HCT116 (cell line): ENCODE measurements around the gene CASP5. TPM values are rescaled to one million over a fixed set of nuclear protein-coding genes. Genes with fewer than 3 reads are reported as not detected.

Experiments used
- ATAC-seq: fragments of 200-7000 bp; cut with Tn5 transposase; 2 replicates; pipeline ENCODE4 v1.9.1; 2020; ENCODE audit warnings: mild to moderate bottlenecking, moderate library complexity
- BruUV-seq: library from RNA; stranded (reverse); fragments of 400-500 nt; replicated peaks from 2 replicates; lab custom pipeline; 2021; lab: Mats Ljungman, UMichigan
- CTCF ChIA-PET: fragments of 300-600 bp; sonication (Branson Sonifier 250); formaldehyde crosslinking; loops from one replicate; lab custom pipeline; 2021; ENCODE audit warnings: antibody characterized with exemption; lab: Charles Lee
- POLR2A ChIA-PET: fragments of 300-600, 350-600 bp; sonication (Branson Sonifier 250); formaldehyde crosslinking; loops from one replicate; lab custom pipeline; 2021; ENCODE audit warnings: antibody characterized with exemption; lab: Charles Lee
- RAD21 ChIA-PET, 2 experiments: fragments of 300-600 bp; sonication (Branson Sonifier 250); formaldehyde crosslinking; loops; one replicate each; lab custom pipeline; 2023; ENCODE audit warnings: low total read pairs in 2 of 2; ENCODE audit not compliant: uncharacterized antibody in 2 of 2, unreplicated experiment in 2 of 2, low non-redundant PET in 1 of 2; lab: Charles Lee
- DNase-seq: peaks from one replicate; pipeline ENCODE4 v3.0.0-alpha.2; 2010; ENCODE audit warnings: low read depth, low spot score
- H2AFZ ChIP-seq: fragments of 200-600 bp; shearing (Covaris generic), sonication (generic); 2 replicates; pipeline ENCODE4 v1.6.1; 2017; ENCODE audit warnings: low read depth, mixed run types, mixed read lengths, antibody characterized with exemption, low read length; ENCODE audit not compliant: poor library complexity, severe bottlenecking
- H3K27ac ChIP-seq: 2 replicates; pipeline ENCODE4 v1.5.1; 2012; ENCODE audit warnings: low read depth, low read length
- H3K27me3 ChIP-seq: fragments of 200-600 bp; sonication (generic); 2 replicates; pipeline ENCODE4 v1.6.1; 2016; ENCODE audit warnings: mixed run types, low read length, mixed read lengths; ENCODE audit not compliant: insufficient read depth
- H3K36me3 ChIP-seq, 2 experiments: fragments of 200-500 bp in 1 of 2; fragments of 200-600 bp in 1 of 2; sonication (Bioruptor generic) in 1 of 2; sonication (generic) in 1 of 2; 2 replicates each; pipeline versions ENCODE4 v1.5.1 to v1.6.1; 2014 to 2016; ENCODE audit warnings: low read length in 2 of 2, inconsistent platforms in 1 of 2, mixed read lengths in 1 of 2, mixed run types in 1 of 2; ENCODE audit not compliant: insufficient read depth in 2 of 2, control insufficient read depth in 1 of 2
- H3K4me1 ChIP-seq, 2 experiments: fragments of 200-600 bp in 1 of 2; sonication (generic) in 1 of 2; 2 replicates each; pipeline versions ENCODE4 v1.5.1 to v1.6.1; 2012 to 2017; ENCODE audit warnings: low read length in 2 of 2, inconsistent platforms in 1 of 2, mild to moderate bottlenecking in 1 of 2, mixed read lengths in 1 of 2, mixed run types in 1 of 2, moderate library complexity in 1 of 2; ENCODE audit not compliant: insufficient read depth in 2 of 2, control insufficient read depth in 1 of 2
- H3K4me2 ChIP-seq: fragments of 200-600 bp; sonication (generic); 2 replicates; pipeline ENCODE4 v1.6.1; 2017; ENCODE audit warnings: mixed run types, low read length, mixed read lengths
- H3K4me3 ChIP-seq, 2 experiments: fragments of 200-600 bp in 1 of 2; sonication (generic) in 1 of 2; replicated peaks in 1 of 2; 2 replicates each; pipeline ENCODE4 v1.5.1; 2011 to 2016; ENCODE audit warnings: low read length in 2 of 2, control low read depth in 1 of 2, low read depth in 1 of 2, mild to moderate bottlenecking in 1 of 2, mixed read lengths in 1 of 2, mixed run types in 1 of 2
- H3K79me2 ChIP-seq: fragments of 200-600 bp; sonication (generic); 2 replicates; pipeline ENCODE4 v1.6.1; 2017; ENCODE audit warnings: mild to moderate bottlenecking, mixed run types, low read length, moderate library complexity, mixed read lengths; ENCODE audit not compliant: insufficient read depth
- H3K9ac ChIP-seq: fragments of 200-600 bp; sonication (generic); 2 replicates; pipeline ENCODE4 v1.6.1; 2016; ENCODE audit warnings: low read length, mixed read lengths
- H3K9me2 ChIP-seq: fragments of 200-600 bp; sonication (generic), shearing (Covaris generic); 2 replicates; pipeline ENCODE4 v1.6.1; 2017; ENCODE audit warnings: mixed run types, mild to moderate bottlenecking, moderate library complexity; ENCODE audit not compliant: insufficient read depth
- H3K9me3 ChIP-seq, 2 experiments: fragments of 200-500 bp in 1 of 2; fragments of 200-600 bp in 1 of 2; sonication (Bioruptor generic) in 1 of 2; sonication (generic) in 1 of 2; 2 replicates each; pipeline ENCODE4 v1.6.1; 2014 to 2017; ENCODE audit warnings: low read length in 2 of 2, mixed read lengths in 2 of 2, inconsistent platforms in 1 of 2, low read depth in 1 of 2, mild to moderate bottlenecking in 1 of 2, mixed run types in 1 of 2, moderate library complexity in 1 of 2; ENCODE audit not compliant: control insufficient read depth in 1 of 2, insufficient read depth in 1 of 2
- H4K20me1 ChIP-seq: fragments of 200-600 bp; sonication (generic), shearing (Covaris generic); 2 replicates; pipeline ENCODE4 v1.6.1; 2017; ENCODE audit warnings: mixed run types, mild to moderate bottlenecking, moderate library complexity; ENCODE audit not compliant: insufficient read depth
- CEBPB ChIP-seq: IDR thresholded peaks from 2 replicates; pipeline ENCODE4 v1.6.1; 2012; ENCODE audit warnings: low read depth
- EGR1 ChIP-seq: IDR thresholded peaks from 2 replicates; pipeline ENCODE4 v1.6.1; 2012; ENCODE audit warnings: low read depth
- EZH2phosphoT487 ChIP-seq: fragments of 200-600 bp; IDR thresholded peaks from 2 replicates; pipeline ENCODE4 v1.6.1; 2018; ENCODE audit warnings: antibody characterized with exemption, borderline replicate concordance
- FOSL1 ChIP-seq: IDR thresholded peaks from 2 replicates; pipeline ENCODE4 v1.6.1; 2012; ENCODE audit warnings: low read depth
- RAD21 ChIP-seq: IDR thresholded peaks from 2 replicates; pipeline ENCODE4 v1.6.1; 2012; ENCODE audit warnings: low read depth, mild to moderate bottlenecking
- SIN3A ChIP-seq: IDR thresholded peaks from 2 replicates; pipeline ENCODE4 v1.6.1; 2012; ENCODE audit warnings: low read depth
- SP1 ChIP-seq: IDR thresholded peaks from 2 replicates; pipeline ENCODE4 v1.6.1; 2012; ENCODE audit warnings: low read depth
- ZFX ChIP-seq: fragments of 450-650 bp; IDR thresholded peaks from 2 replicates; pipeline ENCODE4 v1.6.1; 2017
- intact Hi-C: fragments of 100-400 bp; cut with micrococcal nuclease; formaldehyde crosslinking; loops from 2 replicates; pipeline ENCODE4 v1.10.0; 2022
- total RNA-seq: library from RNA; stranded (reverse); gene quantifications from one replicate; pipeline ENCODE4 v1.2.1, GENCODE V29; 2021; ENCODE audit not compliant: unreplicated experiment
- TF ChIP-seq, protein P1 (sequence below): IDR thresholded peaks from 2 replicates; pipeline ENCODE4 v1.6.1; 2011; ENCODE audit warnings: mild to moderate bottlenecking, low read length, moderate library complexity; ENCODE audit not compliant: insufficient replicate concordance; ENCODE audit errors: extremely low read depth
- TF ChIP-seq, protein P2 (sequence below): IDR thresholded peaks from 2 replicates; pipeline ENCODE4 v1.6.1; 2012
- TF ChIP-seq, protein P3 (sequence below), 3 experiments: fragments of 200-600 bp in 1 of 3; sonication (generic) in 1 of 3; IDR thresholded peaks in 2 of 3; conservative IDR thresholded peaks in 1 of 3; 2 replicates each; pipeline ENCODE4 v1.5.1; 2012 to 2017; ENCODE audit warnings: low read depth in 2 of 3, low read length in 2 of 3, antibody characterized with exemption in 1 of 3, borderline replicate concordance in 1 of 3, control low read depth in 1 of 3, mild to moderate bottlenecking in 1 of 3, mixed read lengths in 1 of 3, mixed run types in 1 of 3, moderate library complexity in 1 of 3; ENCODE audit not compliant: insufficient read depth in 1 of 3
- TF ChIP-seq, protein P4 (sequence below): IDR thresholded peaks from 2 replicates; pipeline ENCODE4 v1.6.1; 2012

CASP5 gene
- total RNA-seq, 1 experiment from 2014 or later = not detected

DNA sequence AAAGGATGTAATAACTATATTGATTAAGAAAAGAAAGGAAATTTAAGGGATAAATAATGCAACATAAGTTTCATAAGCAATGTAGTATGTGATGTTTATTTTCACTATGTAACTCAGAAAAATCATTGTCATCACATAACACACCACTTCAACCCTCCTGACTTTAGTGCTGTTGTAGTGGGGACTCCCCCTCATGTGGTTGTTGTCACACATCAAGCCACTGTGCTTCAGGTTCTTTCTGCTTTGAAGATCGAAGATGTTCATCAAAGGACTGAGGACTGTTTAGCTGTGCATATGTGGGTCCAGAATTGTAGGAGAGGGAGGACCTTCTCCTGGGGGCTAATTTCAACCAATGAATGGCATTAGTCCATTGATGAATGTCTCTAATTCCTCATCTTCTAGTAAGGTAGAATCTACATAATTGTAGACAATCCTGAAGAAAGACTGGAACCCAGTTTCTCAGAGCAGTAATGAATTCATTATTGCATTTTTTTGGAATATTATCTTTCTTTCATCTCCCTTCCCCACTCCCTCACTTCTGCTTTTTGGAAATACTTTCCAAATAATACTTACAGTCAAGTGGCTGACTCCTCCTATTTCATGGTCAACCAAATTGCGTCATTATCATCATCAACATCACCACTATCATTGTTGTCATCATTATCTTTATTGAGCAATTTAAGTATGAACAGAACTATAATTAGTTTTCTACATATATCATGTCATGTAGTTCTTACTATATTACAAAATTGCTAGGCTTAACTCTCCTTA lies 31.9 kb upstream of the CASP5 start:
- no peaks in the 10 kb centered on the region for H3K36me3 ChIP-seq
- no peak overlapping the region for H3K4me3 ChIP-seq
- H3K27ac ChIP-seq = no peak overlapping the region
- DNase-seq (no peak), ATAC-seq (no peak)
- no peaks in the 10 kb centered on the region for H3K79me2 ChIP-seq
- no peak overlapping the region for H3K9ac ChIP-seq
- POLR2A ChIA-PET = no interaction called here
- intact Hi-C loops = no loop called here
- TF ChIP-seq, protein P1, sequence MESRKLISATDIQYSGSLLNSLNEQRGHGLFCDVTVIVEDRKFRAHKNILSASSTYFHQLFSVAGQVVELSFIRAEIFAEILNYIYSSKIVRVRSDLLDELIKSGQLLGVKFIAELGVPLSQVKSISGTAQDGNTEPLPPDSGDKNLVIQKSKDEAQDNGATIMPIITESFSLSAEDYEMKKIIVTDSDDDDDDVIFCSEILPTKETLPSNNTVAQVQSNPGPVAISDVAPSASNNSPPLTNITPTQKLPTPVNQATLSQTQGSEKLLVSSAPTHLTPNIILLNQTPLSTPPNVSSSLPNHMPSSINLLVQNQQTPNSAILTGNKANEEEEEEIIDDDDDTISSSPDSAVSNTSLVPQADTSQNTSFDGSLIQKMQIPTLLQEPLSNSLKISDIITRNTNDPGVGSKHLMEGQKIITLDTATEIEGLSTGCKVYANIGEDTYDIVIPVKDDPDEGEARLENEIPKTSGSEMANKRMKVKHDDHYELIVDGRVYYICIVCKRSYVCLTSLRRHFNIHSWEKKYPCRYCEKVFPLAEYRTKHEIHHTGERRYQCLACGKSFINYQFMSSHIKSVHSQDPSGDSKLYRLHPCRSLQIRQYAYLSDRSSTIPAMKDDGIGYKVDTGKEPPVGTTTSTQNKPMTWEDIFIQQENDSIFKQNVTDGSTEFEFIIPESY = no peak
- TF ChIP-seq SP1 = no peak
- TF ChIP-seq, all 23 proteins: peak for 0
- no peaks in the 10 kb centered on the region for H4K20me1 ChIP-seq
- BruUV-seq = no TSS peak
- ChIA-PET RAD21 (no interaction called here), CTCF (no interaction called here)
- H3K4me1 ChIP-seq = no peaks in the 10 kb centered on the region
- no peaks in the 10 kb centered on the region for H3K9me2 ChIP-seq
- no peaks in the 10 kb centered on the region for H3K9me3 ChIP-seq
- H2AFZ ChIP-seq = no peak overlapping the region
- H3K4me2 ChIP-seq = no peak overlapping the region
- H3K27me3 ChIP-seq = no peaks in the 10 kb centered on the region

DNA sequence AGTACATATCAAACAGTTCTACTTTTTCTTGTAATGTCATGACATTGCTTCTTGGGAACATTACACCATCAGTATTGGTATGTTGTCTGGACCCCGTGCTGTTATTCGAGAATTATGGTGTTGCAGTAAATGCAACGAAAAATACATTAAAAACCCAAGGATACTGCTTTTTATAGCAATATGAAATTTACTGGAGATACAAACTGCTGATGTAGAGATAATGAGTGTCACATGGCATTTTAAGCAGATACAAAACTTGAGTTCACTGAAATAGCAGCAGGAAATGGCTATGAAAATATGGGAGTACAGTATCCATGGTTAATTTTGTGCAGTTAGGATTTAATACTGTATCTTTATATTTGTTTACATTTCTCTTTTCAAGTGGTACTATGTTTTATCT lies 29.5 kb upstream of the CASP5 start:
- DNase-seq (no peak), ATAC-seq (no peak)
- no peaks in the 10 kb centered on the region for H3K9me2 ChIP-seq
- BruUV-seq = no TSS peak
- no peak overlapping the region for H3K9ac ChIP-seq
- H3K9me3 ChIP-seq = no peaks in the 10 kb centered on the region
- no peaks in the 10 kb centered on the region for H3K27me3 ChIP-seq
- no peaks in the 10 kb centered on the region for H3K36me3 ChIP-seq
- TF ChIP-seq FOSL1 (no peak), SIN3A (no peak), CEBPB (no peak), EGR1 (no peak), ZFX (no peak), EZH2phosphoT487 (no peak), RAD21 (no peak)
- TF ChIP-seq, protein P2, sequence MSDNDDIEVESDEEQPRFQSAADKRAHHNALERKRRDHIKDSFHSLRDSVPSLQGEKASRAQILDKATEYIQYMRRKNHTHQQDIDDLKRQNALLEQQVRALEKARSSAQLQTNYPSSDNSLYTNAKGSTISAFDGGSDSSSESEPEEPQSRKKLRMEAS = no peak
- TF ChIP-seq, protein P3, sequence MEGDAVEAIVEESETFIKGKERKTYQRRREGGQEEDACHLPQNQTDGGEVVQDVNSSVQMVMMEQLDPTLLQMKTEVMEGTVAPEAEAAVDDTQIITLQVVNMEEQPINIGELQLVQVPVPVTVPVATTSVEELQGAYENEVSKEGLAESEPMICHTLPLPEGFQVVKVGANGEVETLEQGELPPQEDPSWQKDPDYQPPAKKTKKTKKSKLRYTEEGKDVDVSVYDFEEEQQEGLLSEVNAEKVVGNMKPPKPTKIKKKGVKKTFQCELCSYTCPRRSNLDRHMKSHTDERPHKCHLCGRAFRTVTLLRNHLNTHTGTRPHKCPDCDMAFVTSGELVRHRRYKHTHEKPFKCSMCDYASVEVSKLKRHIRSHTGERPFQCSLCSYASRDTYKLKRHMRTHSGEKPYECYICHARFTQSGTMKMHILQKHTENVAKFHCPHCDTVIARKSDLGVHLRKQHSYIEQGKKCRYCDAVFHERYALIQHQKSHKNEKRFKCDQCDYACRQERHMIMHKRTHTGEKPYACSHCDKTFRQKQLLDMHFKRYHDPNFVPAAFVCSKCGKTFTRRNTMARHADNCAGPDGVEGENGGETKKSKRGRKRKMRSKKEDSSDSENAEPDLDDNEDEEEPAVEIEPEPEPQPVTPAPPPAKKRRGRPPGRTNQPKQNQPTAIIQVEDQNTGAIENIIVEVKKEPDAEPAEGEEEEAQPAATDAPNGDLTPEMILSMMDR (IDR thresholded peaks at IDR 0.05 in 2 of 3, conservative IDR thresholded peaks at IDR 0.05 in 1 of 3; ENCODE audit: borderline replicate concordance in 1 of 3, insufficient read depth in 1 of 3, low read depth in 2 of 3, low read length in 2 of 3) = no peak
- TF ChIP-seq, protein P4, sequence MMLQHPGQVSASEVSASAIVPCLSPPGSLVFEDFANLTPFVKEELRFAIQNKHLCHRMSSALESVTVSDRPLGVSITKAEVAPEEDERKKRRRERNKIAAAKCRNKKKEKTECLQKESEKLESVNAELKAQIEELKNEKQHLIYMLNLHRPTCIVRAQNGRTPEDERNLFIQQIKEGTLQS = no peak
- H3K4me3 ChIP-seq = no peak overlapping the region
- H2AFZ ChIP-seq = no peak overlapping the region
- no peak overlapping the region for H3K4me2 ChIP-seq
- intact Hi-C loops = no loop called here
- ChIA-PET RAD21 (no interaction called here), POLR2A (no interaction called here), CTCF (no interaction called here)
- H3K79me2 ChIP-seq = no peaks in the 10 kb centered on the region
- no peaks in the 10 kb centered on the region for H4K20me1 ChIP-seq
- no peaks in the 10 kb centered on the region for H3K4me1 ChIP-seq
- H3K27ac ChIP-seq = no peak overlapping the region
